GM18526 (cell line): ENCODE measurements around the gene TBC1D22B.

Experiments used
- POLR2A ChIP-seq: IDR thresholded peaks from 3 replicates; pipeline ENCODE4 v1.6.1; 2011; ENCODE audit not compliant: insufficient read length; ENCODE audit errors: extremely low read depth

Gene TBC1D22B

GRCh38 chr6:37371154-37372083, 113.8 kb downstream of the TBC1D22B start:
- no peak for TF ChIP-seq POLR2A

- TF ChIP-seq POLR2A: no peak
Observed at GRCh38 chr6:37372116-37372515, 114.5 kb downstream of the TBC1D22B start.

- no peak for TF ChIP-seq POLR2A
Observed at GRCh38 chr6:37373822-37374471, 116.4 kb downstream of the TBC1D22B start.

- TF ChIP-seq POLR2A: no peak
Observed at GRCh38 chr6:37375376-37375775, 117.8 kb downstream of the TBC1D22B start.

GRCh38 chr6:37376078-37376743, 118.6 kb downstream of the TBC1D22B start:
- no peak for TF ChIP-seq POLR2A

- no peak for TF ChIP-seq POLR2A
Observed at GRCh38 chr6:37381579-37381978, 124.0 kb downstream of the TBC1D22B start.
